ENCODE results near the gene THOC1. TPM values are rescaled to one million over a fixed set of nuclear protein-coding genes. Genes with fewer than 3 reads are reported as not detected.

Gene THOC1, protein sequence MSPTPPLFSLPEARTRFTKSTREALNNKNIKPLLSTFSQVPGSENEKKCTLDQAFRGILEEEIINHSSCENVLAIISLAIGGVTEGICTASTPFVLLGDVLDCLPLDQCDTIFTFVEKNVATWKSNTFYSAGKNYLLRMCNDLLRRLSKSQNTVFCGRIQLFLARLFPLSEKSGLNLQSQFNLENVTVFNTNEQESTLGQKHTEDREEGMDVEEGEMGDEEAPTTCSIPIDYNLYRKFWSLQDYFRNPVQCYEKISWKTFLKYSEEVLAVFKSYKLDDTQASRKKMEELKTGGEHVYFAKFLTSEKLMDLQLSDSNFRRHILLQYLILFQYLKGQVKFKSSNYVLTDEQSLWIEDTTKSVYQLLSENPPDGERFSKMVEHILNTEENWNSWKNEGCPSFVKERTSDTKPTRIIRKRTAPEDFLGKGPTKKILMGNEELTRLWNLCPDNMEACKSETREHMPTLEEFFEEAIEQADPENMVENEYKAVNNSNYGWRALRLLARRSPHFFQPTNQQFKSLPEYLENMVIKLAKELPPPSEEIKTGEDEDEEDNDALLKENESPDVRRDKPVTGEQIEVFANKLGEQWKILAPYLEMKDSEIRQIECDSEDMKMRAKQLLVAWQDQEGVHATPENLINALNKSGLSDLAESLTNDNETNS
- total RNA-seq (2013): 38.2 TPM
- polyA plus RNA-seq (10 to 100 TPM in 1 of 3 donors, 1 to 10 TPM in 2; 7.8 to 18.3 (median 8.9) TPM), polyA minus RNA-seq (12.8 and 17.7 TPM in 2 replicates), total RNA-seq (6.9 to 38.9 (median 24.8) reads per million in 11 experiments)

DNA sequence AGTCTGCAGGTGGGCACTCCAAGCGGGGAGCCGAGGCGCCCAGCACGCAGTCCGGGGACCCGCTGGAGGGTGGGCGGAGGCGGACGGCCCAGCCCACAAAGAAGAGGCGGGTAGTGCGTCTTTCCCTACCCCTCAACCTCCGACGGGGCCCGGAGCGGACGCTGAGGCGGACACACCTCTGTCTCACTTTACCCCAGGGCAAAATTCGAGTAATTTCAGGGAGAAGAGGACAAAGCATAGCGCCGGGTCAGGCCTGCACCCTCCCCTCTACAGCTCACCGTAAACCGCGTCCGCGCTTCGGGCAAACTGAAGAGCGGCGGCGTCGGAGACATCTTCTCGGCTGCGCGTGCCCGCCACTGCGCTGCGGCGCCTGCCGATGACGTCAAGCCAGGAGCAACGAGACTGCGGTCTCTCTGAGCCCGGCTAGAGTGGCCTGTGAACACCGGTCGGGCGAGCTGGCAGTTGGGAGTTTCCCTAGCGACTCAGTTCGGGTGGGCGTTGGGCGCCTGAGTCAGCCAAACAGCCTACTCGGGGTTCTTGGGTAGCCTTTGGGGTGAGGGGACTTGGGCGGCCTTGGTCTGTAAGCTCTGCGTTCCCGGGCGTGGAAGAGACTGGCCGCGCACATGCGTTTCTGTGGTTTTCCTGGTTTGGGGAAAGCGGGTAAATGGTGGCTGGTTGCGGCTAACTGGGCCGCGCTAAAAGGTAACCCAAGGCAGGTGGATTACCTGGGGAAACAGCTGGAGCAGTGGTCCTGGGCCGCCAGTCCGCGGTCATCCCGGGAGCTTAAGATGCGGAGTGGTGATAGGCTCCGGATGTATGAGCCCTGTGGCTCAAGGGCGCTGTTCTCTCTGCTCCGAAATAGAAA lies at the start of gene THOC1:
Gene THOC1, minus strand, starts transcription at position 360 of the 865 bp plus-strand sequence. Its CDS starts 28 bp downstream, at position 332.
- Mint-ChIP-seq H3K36me3 (peaks cover 17 to 21% of the 10 kb centered on the region in 2 donors), H3K27ac (peak within 1 kb of the TSS; percentile 96 to 100 (median 99)), H3K27me3 (ENCODE audit: low read depth in 3 of 3) (peaks cover 0 to 8% (median 0%) of the 10 kb centered on the region in 3 donors), H3K9me3 (no peaks in the 10 kb centered on the region), H3K4me3 (peak within 1 kb of the TSS; percentile 95 to 96), H3K4me1 (peaks cover 23% of the 10 kb centered on the region)
- H3K79me2 ChIP-seq (ENCODE audit: insufficient read depth, low read length): peaks cover 43% of the 10 kb centered on the region
- peak within 1 kb of the TSS; percentile 93 for H2AFZ ChIP-seq (ENCODE audit: insufficient read depth, low read depth, low read length, poor library complexity, severe bottlenecking)
- DNase-seq: peak; percentile 90 to 94 (median 91)
- H3K9me3 ChIP-seq (replicated peaks in 1 of 2; ENCODE audit: control insufficient read depth in 1 of 2, insufficient read depth in 1 of 2, low read length in 2 of 2): no peaks in the 10 kb centered on the region
- under 1% methylated on average over 68 of the region's 69 CpGs for WGBS (ENCODE audit: insufficient coverage)
- peak within 1 kb of the TSS; percentile 93 to 99 for H3K27ac ChIP-seq (ENCODE audit: low read depth in 1 of 2, low read length in 2 of 2)
- H3K27me3 ChIP-seq (ENCODE audit: control insufficient read depth in 2 of 2, insufficient read depth in 2 of 2, low read length in 2 of 2): no peaks in the 10 kb centered on the region
- peaks cover 14 to 24% of the 10 kb centered on the region in 2 donors for H3K36me3 ChIP-seq (replicated peaks in 1 of 2; ENCODE audit: control insufficient read depth in 1 of 2, insufficient read depth in 2 of 2, low read length in 2 of 2)
- TF ChIP-seq, protein P1, sequence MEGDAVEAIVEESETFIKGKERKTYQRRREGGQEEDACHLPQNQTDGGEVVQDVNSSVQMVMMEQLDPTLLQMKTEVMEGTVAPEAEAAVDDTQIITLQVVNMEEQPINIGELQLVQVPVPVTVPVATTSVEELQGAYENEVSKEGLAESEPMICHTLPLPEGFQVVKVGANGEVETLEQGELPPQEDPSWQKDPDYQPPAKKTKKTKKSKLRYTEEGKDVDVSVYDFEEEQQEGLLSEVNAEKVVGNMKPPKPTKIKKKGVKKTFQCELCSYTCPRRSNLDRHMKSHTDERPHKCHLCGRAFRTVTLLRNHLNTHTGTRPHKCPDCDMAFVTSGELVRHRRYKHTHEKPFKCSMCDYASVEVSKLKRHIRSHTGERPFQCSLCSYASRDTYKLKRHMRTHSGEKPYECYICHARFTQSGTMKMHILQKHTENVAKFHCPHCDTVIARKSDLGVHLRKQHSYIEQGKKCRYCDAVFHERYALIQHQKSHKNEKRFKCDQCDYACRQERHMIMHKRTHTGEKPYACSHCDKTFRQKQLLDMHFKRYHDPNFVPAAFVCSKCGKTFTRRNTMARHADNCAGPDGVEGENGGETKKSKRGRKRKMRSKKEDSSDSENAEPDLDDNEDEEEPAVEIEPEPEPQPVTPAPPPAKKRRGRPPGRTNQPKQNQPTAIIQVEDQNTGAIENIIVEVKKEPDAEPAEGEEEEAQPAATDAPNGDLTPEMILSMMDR (IDR thresholded peaks at IDR 0.05): no peak
- intact Hi-C loops (cut with micrococcal nuclease): loop anchor here in 1 of 2 donors (5.0 kb wide), 3 partner anchors 54 to 444 kb away; partner anchors contain the start of gene ENOSF1
- peaks cover 15 to 20% of the 10 kb centered on the region in 2 donors for H3K4me1 ChIP-seq (ENCODE audit: control insufficient read depth in 1 of 2, insufficient read depth in 2 of 2, low read length in 2 of 2)
- H3K9ac ChIP-seq (ENCODE audit: insufficient read depth, low read length, poor library complexity, severe bottlenecking): peak within 1 kb of the TSS; percentile 98
- H4K20me1 ChIP-seq (ENCODE audit: insufficient read depth, low read length): no peaks in the 10 kb centered on the region
- peak within 1 kb of the TSS; percentile 84 for H3K4me2 ChIP-seq (replicated peaks; ENCODE audit: extremely low read depth, low read length, poor library complexity, severe bottlenecking)
- peak within 1 kb of the TSS; percentile 88 to 98 (median 93) for H3K4me3 ChIP-seq (replicated peaks in 1 of 3; ENCODE audit: low read depth in 2 of 3, low read length in 3 of 3)
